GM19025 (cell line): ENCODE results near the gene SLC13A2.
"Not testable (repeated sequence)": the region's sequence is repeated elsewhere in the genome, so short reads cannot be mapped to it uniquely, and the experiment has no call there.

ENCODE experiments used
- ATAC-seq: cut with Tn5 transposase; IDR thresholded peaks from one replicate; pipeline ENCODE4 v1.9.1; 2021; ENCODE audit warnings: mild to moderate bottlenecking, low read depth, moderate library complexity; ENCODE audit not compliant: unreplicated experiment

Gene SLC13A2

DNA sequence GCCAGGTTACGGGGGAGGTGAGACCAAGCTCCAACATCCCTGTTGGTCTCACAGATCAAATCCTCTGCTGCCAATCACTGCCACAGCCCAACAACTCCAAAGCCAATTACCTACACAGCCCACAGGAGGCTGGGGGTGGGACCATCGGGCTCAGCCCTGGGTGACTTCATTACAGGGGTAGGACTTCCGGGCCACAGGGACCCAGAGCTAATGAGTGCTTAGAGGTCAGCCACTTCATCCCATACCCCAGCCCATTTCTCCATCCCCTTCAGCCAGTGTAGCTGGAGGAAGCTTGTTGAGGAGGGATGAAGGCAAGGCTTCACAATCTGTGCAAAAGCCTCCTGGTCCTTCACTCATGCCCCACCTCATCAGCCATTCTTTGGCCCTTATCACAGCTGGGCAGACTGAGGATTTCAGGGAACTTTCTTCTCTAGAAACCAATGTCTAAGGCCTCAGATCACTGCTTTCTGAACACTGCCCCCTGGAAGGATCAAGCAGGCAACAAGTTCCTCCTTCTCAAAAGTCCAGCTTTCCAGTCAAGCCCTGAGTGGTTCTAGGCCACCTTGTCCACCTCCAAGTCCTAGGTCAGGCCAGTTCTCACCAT, 38.5 kb downstream of the SLC13A2 start:
- no peak for ATAC-seq

DNA sequence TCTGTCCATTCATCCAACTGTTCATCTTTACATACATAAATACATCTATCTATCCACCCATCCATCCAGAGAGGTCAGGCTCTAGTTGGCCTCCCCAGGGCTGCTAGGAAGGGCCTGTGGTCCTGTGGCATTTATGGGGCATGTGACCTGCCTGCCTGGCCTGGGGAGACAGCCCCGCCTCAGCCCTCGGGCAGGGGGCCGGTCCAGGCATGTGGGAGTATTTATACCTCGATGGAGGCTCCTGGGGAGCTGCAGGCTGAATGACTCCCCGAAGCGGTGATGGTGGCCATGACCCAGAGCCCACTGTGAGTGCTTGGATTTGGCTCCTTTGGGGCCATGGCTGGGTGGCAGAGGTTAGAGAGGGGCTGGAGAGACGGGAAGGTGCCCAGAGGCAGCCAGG, 40.0 kb downstream of the SLC13A2 start:
- ATAC-seq = no peak

DNA sequence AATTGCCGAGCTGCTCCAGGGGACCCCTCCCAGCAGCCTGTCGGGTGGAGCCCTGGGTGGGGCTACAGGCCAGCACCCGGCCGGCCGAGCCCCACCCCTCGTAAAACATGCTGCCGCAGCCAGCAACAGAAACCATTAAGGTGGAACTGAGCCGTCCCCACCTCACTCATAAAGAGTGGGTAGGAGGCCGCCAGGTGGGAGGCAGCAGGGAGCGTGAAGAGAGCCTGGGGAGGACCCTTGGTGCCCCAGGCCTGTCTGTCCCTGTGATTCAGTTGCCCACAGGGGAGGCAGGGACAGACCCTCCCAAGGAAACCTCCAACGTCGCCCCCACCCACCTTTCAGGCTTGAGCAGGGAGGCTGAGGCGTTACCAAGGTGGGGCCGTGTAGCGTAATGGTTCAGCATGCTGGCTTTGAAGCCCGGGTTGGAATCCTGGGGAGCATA, 41.1 kb downstream of the SLC13A2 start:
- no peak for ATAC-seq

DNA sequence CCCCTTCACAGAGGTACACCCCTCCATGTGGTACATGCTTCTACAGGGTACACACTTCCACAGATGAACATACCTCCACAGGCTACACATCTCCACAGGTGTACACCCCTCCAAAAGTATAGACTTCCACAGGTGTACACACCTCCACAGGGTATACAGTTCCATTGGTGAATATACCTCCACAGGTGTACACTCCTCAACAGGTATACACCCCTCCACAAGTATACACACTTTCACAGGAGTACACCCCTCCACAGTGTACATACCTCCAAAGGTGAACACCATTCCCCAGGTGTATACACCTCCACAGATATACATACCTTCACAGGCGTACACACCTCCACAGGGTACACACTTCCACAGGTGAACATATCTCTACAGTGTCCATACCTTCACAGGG, 42.1 kb downstream of the SLC13A2 start:
- no peak for ATAC-seq

DNA sequence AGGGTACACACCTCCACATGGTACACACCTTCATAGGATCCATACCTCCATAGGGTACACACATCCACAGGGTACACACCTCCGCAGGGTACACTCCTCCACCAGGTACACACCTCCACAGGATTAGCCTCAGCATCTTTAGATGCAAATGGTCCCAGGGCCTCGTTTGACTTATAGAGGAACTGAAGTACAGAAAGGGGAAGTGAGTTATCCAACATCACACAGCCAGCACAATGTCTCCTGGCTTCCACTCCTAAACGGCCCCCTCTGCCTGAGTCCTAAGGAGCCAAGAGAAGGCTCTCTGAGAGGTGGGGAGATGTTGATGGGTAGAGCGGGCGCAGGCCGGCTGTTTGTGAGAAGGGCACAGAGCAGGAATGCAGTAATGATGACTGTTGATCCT, 44.7 kb downstream of the SLC13A2 start:
- ATAC-seq = no peak

DNA sequence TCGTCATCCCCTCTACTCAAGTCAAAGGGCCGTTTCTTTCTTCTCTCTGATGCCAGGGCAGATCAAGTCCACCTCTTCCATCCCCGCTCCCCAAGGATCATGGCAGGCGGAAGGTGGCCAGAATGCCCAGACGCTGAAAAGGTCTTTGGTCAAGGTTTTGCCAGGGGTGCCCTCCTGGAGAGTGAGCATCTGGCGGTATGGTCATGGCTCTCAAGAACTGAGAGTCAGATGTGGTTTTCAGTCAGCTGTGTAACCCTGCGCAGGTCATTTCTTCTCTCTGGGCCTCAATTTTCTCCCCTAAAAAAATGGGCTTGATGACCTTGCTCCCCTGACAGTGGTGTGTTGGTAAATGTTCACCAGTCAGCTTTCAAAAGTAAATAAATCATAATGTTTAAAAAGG, 45.1 kb downstream of the SLC13A2 start:
- no peak for ATAC-seq

DNA sequence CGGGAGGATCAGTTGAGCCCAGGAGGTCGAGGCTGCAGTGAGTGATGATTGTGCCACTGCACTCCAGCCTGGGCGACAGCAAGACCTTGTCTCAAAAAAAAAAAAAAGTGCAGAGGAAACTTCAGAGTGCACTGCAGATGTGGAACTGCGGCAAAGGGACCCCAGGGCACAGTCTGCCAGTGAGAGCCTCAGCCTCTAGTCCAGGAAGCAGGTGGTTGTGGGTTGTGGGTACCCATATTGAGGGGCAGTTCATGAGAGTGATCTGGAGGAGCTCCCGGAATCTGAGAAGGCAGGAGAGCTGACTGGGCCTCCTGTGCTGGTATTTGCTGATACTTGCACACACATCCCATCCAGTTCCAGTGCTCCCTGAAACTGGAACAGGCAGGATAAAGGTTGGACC, 45.8 kb downstream of the SLC13A2 start:
- ATAC-seq = no peak

DNA sequence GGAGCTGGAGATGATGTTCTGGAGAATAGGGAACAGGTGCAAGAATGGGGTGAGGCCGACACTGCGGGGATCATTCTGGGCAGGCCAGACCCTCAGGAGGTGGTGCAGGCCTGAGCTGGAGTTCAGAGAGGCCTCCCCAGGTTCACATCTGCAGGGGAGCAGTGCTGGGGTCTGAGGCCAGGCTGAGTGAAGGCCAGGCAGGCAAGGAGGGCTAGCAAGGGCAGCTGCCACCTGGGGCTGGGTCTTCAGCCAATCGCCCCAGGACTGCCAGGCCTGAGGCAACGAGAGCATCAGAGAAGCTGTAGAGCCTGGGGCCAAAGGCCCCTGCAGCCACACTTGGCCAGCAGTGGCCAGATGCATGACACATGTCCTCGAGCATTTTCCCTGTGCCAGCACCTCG, 47.2 kb downstream of the SLC13A2 start:
- ATAC-seq = no peak

DNA sequence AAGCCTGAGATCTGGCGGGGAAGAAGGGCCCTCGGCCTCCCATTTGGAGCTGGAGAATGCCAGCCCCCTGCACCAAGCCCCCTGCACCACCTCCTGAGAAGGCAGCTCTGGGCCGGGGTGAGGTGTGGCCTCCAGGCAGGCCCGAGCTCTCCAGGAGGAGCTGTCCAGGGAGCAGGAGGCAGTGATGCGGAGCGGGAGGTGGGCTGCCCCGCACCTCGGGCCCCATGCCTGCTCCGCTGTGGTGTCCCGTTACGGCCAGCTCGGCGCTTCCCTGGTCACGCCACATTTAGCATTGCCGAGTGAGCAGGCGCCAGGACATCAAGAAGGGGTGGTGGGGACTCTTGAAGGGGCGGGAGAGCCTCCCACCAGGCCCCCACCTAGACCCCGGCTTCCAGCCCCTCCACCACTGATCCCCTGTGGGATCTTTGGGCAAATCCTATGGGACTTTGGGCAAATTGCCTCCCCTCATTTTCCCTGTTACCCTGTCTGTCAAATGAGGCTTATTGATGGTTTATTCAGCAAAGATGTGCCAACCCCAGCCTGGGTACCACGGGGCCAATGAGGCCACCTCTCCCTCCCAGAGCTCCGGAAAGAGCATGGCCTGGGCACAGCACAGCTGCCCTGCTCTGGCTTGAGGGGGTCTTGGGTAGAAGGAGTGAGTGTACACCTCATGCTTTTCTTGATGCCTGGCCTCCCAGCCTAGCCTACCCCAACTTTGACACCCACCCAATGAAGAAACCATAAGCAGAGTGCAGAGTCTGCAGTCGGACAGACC, 48.1 kb downstream of the SLC13A2 start:
- no peak for ATAC-seq

DNA sequence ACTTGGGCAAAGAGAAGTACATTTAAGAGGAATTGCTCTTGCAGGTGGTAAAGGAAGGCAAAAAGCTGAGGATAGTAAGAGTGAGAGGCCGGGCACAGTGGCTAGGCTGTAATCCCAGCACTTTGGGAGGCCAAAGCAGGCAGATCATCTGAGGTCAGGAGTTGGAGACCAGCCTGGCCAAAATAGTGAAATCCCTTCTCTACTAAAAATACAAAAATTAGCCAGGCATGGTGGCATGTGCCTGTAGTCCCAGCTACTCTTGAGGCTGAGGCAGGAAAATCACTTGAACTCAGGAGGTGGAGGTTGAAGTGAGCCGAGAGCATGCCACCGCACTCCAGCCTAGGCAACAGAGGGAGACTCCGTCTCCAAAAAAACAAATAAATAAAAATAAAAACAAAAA, 48.8 kb downstream of the SLC13A2 start:
- ATAC-seq = not testable (repeated sequence)

DNA sequence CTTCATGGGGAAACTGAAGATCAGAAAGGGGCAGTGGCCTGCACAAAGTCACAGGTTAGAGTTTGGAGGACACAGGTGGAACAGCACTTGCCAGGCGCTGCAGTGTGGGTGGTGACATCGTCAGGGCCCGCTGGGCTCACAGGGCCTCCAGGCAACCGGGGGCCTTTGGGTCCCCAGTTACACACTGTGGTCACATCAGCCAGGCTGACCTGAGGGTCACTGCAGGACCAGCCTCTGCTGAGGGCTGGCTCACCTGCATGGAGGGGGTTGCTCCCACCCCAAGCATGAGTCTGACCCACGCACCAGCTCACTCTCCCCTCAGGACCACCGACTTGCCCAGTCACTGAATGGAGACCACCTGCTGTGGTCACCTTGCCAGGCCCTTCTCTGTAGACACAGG, 49.7 kb downstream of the SLC13A2 start:
- no peak for ATAC-seq

DNA sequence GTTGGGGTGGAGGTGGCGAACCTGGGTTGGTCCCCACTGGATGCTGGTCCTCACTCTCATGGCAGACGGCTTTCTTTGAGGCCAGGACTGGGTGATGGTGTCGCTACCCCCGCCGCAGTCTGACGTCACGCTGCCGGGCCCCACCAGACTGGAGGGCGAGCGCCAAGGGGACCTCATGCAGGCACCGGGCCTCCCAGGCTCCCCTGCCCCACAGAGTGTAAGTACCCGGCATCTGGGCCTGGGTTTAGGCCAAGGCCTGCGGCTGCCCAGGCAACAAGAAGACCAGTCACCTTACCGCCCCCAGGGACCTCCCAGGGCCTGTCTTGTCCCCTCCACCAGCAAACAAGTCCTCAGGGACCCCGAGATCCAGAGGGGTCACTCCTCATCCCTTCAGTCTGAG, 50.4 kb downstream of the SLC13A2 start:
- ATAC-seq = no peak

DNA sequence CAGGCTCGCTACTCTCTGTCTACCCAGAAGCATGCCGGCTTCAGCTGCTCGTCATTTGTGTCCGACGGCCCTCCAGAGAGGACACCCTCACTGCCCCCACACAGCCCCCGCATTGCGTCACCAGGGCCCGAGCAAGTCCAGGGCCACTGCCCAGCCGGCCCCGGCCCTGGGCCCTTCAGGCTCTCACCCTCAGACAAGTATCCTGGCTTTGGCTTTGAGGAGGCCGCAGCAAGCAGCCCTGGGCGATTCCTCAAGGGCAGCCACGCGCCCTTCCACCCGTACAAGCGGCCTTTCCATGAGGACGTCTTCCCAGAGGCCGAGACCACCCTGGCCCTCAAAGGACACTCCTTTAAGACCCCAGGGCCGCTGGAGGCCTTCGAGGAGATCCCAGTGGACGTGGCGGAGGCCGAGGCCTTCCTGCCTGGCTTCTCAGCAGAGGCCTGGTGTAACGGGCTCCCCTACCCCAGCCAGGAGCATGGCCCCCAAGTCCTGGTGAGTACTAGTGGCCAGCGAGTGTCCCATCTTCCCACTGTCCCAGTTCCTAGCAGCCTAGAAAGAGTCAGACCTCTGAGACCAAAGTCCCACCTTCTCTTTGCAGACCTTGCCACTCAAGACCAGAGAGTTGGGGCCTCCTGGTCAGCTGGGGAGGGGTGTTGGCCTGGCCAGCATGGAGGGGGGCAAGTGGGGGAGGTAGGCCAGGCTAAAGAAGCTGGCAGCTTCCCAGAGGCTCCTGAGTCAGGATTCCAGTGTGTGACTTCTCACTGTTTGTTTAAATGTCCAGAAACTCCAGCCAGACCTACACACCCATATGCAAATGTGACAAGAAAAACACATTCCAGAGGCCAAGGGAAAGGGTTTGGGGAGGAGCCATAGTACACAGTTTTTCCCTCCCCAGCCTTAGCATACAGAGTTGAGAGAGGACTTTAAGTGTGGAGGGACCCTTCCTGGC, 51.3 kb downstream of the SLC13A2 start:
- no peak for ATAC-seq

DNA sequence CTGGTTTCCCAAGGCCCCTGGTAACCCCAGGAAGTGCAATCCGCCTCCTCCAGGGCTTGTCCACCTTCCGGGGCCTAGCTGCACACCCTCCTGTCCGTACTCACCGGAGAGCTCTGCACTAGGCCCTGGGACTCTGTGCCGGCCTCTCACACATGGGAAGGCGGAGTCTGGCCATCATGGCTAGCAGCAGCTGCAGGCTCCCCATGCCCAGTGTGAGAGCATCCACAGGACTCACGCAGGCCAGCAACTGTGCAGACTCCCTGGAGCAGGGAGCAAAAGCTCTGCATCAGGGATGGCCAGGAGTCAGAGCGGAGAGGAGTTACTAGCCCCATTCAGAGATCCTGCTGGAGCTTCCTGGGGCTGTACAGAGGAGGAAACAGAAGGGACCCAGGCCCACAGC, 52.9 kb downstream of the SLC13A2 start:
- no peak for ATAC-seq

DNA sequence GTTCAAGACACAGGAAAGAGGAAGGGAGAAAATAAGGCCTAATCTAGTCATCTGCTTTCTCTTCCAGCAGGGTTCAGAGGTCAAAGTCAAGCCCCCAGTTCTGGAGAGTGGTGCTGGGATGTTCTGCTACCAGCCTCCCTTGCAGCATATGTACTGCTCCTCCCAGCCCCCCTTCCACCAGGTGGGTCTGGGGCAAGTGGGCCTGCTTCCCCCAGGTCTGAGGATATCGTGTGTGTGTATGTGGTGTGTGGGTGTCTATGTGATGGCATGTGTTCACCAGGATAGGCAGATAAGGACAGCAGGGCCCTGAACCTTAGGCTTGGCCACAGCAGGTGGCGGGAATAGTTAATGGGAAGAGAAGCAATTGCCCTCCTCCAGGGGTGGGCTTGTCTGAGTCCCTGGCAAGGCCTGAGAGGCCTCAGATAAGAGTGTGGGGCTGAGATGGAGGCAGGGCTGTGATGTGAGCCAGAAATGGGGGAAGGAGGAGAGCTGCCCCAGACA, 53.8 kb downstream of the SLC13A2 start:
- ATAC-seq = no peak

DNA sequence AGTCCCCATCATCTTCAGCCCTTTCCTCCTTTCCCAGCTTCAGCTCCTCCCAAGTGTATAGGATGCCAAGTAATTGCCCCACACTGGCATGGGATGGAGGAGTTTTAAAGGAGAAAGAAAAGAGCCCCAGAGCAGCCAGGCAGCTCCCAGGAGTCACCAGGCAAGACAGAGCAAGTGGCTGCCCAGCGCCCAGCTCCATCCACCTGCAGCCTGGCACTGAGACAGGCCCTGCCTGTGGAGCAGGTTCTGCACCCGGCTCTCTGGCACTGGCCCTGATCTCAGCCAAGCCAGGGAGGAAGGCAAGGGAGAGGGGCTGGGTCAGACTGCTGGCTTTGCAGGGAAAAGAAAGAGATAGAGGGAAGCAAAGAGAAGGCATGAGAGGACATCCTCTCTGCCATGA, 54.4 kb downstream of the SLC13A2 start:
- no peak for ATAC-seq

DNA sequence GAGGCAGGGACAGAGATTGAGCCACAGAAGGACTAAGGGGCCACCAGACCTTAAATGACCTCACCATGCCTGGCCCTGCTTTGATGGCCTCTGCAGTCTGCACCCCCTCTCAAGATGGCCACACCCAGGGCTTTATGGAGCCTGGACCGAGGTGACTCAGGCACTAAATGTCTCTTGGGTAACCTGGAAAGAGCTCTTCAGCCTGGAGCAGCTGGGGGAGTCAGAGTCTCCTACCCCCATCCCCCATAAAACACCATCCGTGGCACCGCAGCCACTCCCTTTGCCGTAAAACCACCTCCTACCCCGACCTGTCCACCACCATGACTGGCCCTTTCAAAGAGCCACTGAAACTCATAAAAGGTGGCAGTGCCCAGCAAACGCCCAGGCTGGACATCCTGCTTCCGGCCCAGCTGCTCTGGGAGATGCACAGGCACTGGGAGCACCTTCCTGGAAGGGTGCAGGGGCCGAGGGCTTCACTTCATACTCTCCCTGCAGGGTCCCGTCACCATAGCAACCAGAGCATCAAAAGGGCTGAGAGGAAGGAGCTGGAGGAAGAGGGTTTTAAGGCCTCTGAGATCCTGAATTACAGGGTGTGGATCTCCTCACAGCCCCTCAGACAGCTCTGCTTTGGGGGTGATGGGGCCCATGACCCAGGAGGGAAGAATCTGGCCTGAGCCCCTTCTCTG, 55.0 kb downstream of the SLC13A2 start:
- ATAC-seq = no peak

DNA sequence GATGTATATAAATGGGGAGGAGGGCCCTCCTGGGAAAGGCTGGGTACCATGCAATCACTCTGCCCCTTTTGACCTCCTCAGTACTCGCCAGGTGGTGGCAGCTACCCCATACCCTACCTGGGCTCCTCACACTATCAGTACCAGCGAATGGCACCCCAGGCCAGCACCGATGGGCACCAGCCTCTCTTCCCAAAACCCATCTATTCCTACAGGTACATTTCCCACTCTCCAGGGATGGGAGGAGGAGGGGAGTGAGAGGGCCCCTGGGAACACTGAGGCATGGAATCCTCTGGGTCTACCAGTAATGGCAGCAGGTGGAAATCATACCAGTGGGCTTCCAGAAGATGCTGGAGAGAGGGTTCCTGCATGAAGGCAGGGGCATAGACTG, 55.6 kb downstream of the SLC13A2 start:
- no peak for ATAC-seq

DNA sequence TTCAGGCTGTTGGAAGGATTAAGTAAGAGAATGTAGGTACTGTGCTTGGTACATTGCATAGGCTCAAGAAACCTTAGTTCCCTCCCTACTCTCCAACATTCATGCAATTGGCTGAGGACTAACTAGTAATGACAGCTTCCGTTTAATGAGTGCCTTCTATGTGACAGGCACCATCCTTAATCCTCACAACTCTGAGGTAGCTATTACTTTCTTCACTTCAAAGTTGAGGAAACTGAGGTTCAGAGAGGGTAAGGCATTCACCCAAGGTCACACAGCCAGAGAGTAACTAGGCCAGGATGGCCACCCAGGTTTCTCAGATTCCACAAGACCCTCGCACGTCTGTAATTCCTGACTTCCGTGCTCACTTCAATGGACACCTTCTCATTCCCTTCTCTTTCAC, 56.8 kb downstream of the SLC13A2 start:
- no peak for ATAC-seq

DNA sequence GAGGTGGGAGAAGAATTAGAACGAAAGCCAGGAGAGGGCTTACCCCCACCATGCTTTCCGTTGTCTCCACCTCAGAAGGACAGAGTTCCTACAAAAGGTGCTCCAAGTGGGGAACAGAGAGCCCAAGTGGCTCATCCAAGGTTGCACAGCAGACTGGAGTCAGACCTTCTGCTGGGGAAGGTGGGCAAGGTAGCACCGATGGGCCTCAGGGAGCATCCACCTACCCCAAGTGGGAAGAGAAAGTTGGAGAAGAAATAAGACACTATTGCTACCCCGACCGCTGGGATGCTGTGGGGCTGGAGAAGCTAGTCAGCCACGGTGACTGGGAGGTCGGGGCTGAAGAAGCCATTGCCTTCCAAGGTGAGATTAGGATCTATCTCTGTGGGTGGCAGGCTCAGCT, 57.5 kb downstream of the SLC13A2 start:
- ATAC-seq = no peak
